MCF 10A (cell line): Measurements from ENCODE around the gene TICAM2. TPM values are rescaled to one million over a fixed set of nuclear protein-coding genes. Genes with fewer than 3 reads are reported as not detected.

ENCODE experiments used
- BruUV-seq: library from RNA; stranded (reverse); fragments of 400-500 nt; replicated peaks from 2 replicates; lab custom pipeline; 2021; lab: Mats Ljungman, UMichigan
- CTCF ChIA-PET: fragments of 300-600 bp; sonication (Branson Sonifier 250); formaldehyde crosslinking; extraction: SDS; loops from one replicate; lab custom pipeline; 2021; ENCODE audit warnings: antibody characterized with exemption, inconsistent platforms; lab: Yijun Ruan, JAX
- POLR2A ChIA-PET: fragments of 300-600, 350-650 bp; sonication (Branson Sonifier 250); formaldehyde crosslinking; extraction: SDS; loops from one replicate; lab custom pipeline; 2020; ENCODE audit warnings: antibody characterized with exemption, inconsistent platforms; lab: Yijun Ruan, JAX
- DNase-seq: peaks from one replicate; pipeline ENCODE4 v3.0.0-alpha.2; 2018; ENCODE audit not compliant: unreplicated experiment
- H3K27ac Mint-ChIP-seq: one replicate; pipeline ENCODE4 v1.8.0; 2022; ENCODE audit warnings: mild to moderate bottlenecking, low read depth, mixed read lengths; ENCODE audit not compliant: unreplicated experiment
- H3K27me3 Mint-ChIP-seq: one replicate; pipeline ENCODE4 v1.8.0; 2022; ENCODE audit warnings: mixed read lengths; ENCODE audit not compliant: insufficient read depth, unreplicated experiment
- H3K36me3 Mint-ChIP-seq: one replicate; pipeline ENCODE4 v1.8.0; 2022; ENCODE audit warnings: mild to moderate bottlenecking, moderate library complexity, mixed read lengths; ENCODE audit not compliant: insufficient read depth, unreplicated experiment
- H3K4me1 Mint-ChIP-seq: one replicate; pipeline ENCODE4 v1.8.0; 2022; ENCODE audit warnings: mixed read lengths; ENCODE audit not compliant: insufficient read depth, unreplicated experiment
- H3K4me3 Mint-ChIP-seq: one replicate; pipeline ENCODE4 v1.8.0; 2022; ENCODE audit warnings: mild to moderate bottlenecking, moderate library complexity, mixed read lengths; ENCODE audit not compliant: unreplicated experiment
- H3K9me3 Mint-ChIP-seq: one replicate; pipeline ENCODE4 v1.8.0; 2022; ENCODE audit warnings: mixed read lengths; ENCODE audit not compliant: unreplicated experiment
- CTCF ChIP-seq: fragments of 200-600 bp; IDR thresholded peaks from one replicate; pipeline ENCODE4 v1.8.0; 2022; ENCODE audit warnings: antibody characterized with exemption, mild to moderate bottlenecking; ENCODE audit not compliant: unreplicated experiment
- intact Hi-C: fragments of 100-400 bp; cut with micrococcal nuclease; formaldehyde crosslinking; loops from 2 replicates; pipeline ENCODE4 v1.14.1; 2022
- total RNA-seq: library from RNA; stranded (reverse); gene quantifications from 2 replicates; pipeline ENCODE4 v1.2.3, GENCODE V29; 2022

The TICAM2 gene
- total RNA-seq, 1 experiment from 2014 or later: 3.7 TPM

GRCh38 chr5:115542086-115542485, 60.2 kb downstream of the TICAM2 start:
- Mint-ChIP-seq H3K27me3 (no peaks in the 10 kb centered on the region), H3K4me3 (peak overlapping the region; percentile 85), H3K9me3 (no peaks in the 10 kb centered on the region), H3K36me3 (peaks cover 43% of the 10 kb centered on the region), H3K27ac (peak overlapping the region; percentile 97), H3K4me1 (peaks cover 33% of the 10 kb centered on the region)
- no peak for TF ChIP-seq CTCF
- intact Hi-C loops: loop anchor here (2.0 to 5.0 kb wide), 3 partner anchors 45 to 165 kb away; no protein-coding TSS in a partner anchor
- DNase-seq: no peak
- ChIA-PET POLR2A (interaction anchor here (0.6 to 4.0 kb wide), 12 partner anchors 7 to 230 kb away, joined by 3 to 45 read pairs (median 12); partner anchors contain the start of gene TMED7), CTCF (interaction anchor here (0.7 to 4.9 kb wide), 4 partner anchors 12 to 297 kb away, joined by 4 to 26 read pairs (median 7); no protein-coding TSS in a partner anchor)
- BruUV-seq: no TSS peak

GRCh38 chr5:115541611-115542010, 60.7 kb downstream of the TICAM2 start:
- Mint-ChIP-seq H3K36me3 (peaks cover 48% of the 10 kb centered on the region), H3K4me1 (peaks cover 38% of the 10 kb centered on the region), H3K27ac (peak overlapping the region; percentile 97), H3K27me3 (no peaks in the 10 kb centered on the region), H3K9me3 (no peaks in the 10 kb centered on the region), H3K4me3 (peak overlapping the region; percentile 85)
- no peak for TF ChIP-seq CTCF
- BruUV-seq: no TSS peak
- DNase-seq: no peak
- intact Hi-C loops: loop anchor here (2.0 to 5.0 kb wide), 4 partner anchors 33 to 165 kb away; no protein-coding TSS in a partner anchor
- ChIA-PET CTCF (interaction anchor here (0.7 to 1.7 kb wide), 2 partner anchors 164 to 297 kb away, joined by 3 to 8 read pairs; no protein-coding TSS in a partner anchor), POLR2A (interaction anchor here (0.6 to 1.7 kb wide), 6 partner anchors 11 to 192 kb away, joined by 3 to 6 read pairs (median 3); no protein-coding TSS in a partner anchor)

- no peak for TF ChIP-seq CTCF
- ChIA-PET POLR2A (interaction anchor here (1.2 to 2.0 kb wide), 3 partner anchors 8 to 64 kb away, joined by 3 to 32 read pairs (median 5); partner anchors contain the start of gene FEM1C), CTCF (interaction anchor here (0.6 kb wide), 1 partner anchor 197 kb away, joined by 3 read pairs; no protein-coding TSS in a partner anchor)
- Mint-ChIP-seq H3K27me3 (no peaks in the 10 kb centered on the region), H3K4me1 (peaks cover 73% of the 10 kb centered on the region), H3K36me3 (peaks cover 57% of the 10 kb centered on the region), H3K27ac (no peak overlapping the region), H3K4me3 (no peak overlapping the region), H3K9me3 (no peaks in the 10 kb centered on the region)
- BruUV-seq: no TSS peak
- DNase-seq: no peak
- intact Hi-C loops: no loop called here
These were observed 66.7 kb downstream of the TICAM2 start for GRCh38 chr5:115535479-115536035.

GRCh38 chr5:115532517-115532916, 69.8 kb downstream of the TICAM2 start:
- no peak for DNase-seq
- no peak for TF ChIP-seq CTCF
- no peaks in the 10 kb centered on the region for H3K27me3 Mint-ChIP-seq
- POLR2A ChIA-PET: interaction anchor here (0.5 to 2.4 kb wide), 8 partner anchors 11 to 935 kb away, joined by 3 to 24 read pairs (median 3); partner anchors contain the start of gene FEM1C
- no peaks in the 10 kb centered on the region for H3K9me3 Mint-ChIP-seq
- no peak overlapping the region for H3K4me3 Mint-ChIP-seq
- no TSS peak for BruUV-seq
- CTCF ChIA-PET: interaction anchor here (0.6 kb wide), 1 partner anchor 235 kb away, joined by 3 read pairs; no protein-coding TSS in a partner anchor
- peaks cover 53% of the 10 kb centered on the region for H3K4me1 Mint-ChIP-seq
- H3K27ac Mint-ChIP-seq: peak overlapping the region; percentile 59
- intact Hi-C loops: no loop called here
- H3K36me3 Mint-ChIP-seq: peaks cover 58% of the 10 kb centered on the region
